Neural crest cell (in vitro differentiated cells): ENCODE results near the gene LRRC66. TPM values are rescaled to one million over a fixed set of nuclear protein-coding genes. Genes with fewer than 3 reads are reported as not detected.

Experiments
- DNase-seq: peaks from one replicate; pipeline ENCODE4 v3.0.0; 2021; ENCODE audit warnings: low read depth, mixed read lengths, low spot score
- H3K27ac Mint-ChIP-seq: one replicate; pipeline ENCODE4 v1.8.0; 2021; ENCODE audit warnings: mild to moderate bottlenecking, mixed read lengths; ENCODE audit not compliant: unreplicated experiment
- H3K27me3 Mint-ChIP-seq: 2 replicates; pipeline ENCODE4 v1.8.0; 2021; ENCODE audit warnings: low read depth, mild to moderate bottlenecking, mixed read lengths
- H3K36me3 Mint-ChIP-seq: 2 replicates; pipeline ENCODE4 v1.8.0; 2021; ENCODE audit warnings: low read depth, mild to moderate bottlenecking, mixed read lengths
- H3K4me1 Mint-ChIP-seq: 2 replicates; pipeline ENCODE4 v1.8.0; 2021; ENCODE audit warnings: mixed read lengths
- H3K4me3 Mint-ChIP-seq: one replicate; pipeline ENCODE4 v1.8.0; 2021; ENCODE audit warnings: mild to moderate bottlenecking, mixed read lengths
- H3K9me3 Mint-ChIP-seq: 2 replicates; pipeline ENCODE4 v1.8.0; 2021; ENCODE audit warnings: mixed read lengths
- total RNA-seq: library from RNA; stranded (reverse); gene quantifications from 2 replicates; pipeline ENCODE4 v1.2.1, GENCODE V29; 2021
- TF ChIP-seq, protein P1 (sequence below): fragments of 200-600 bp; sonication (generic); conservative IDR thresholded peaks from 2 replicates; pipeline ENCODE4 v1.5.0; 2021; ENCODE audit warnings: antibody characterized with exemption, mild to moderate bottlenecking

The LRRC66 gene
- total RNA-seq, 1 donor from 2014 or later, result 0.33 TPM

DNA sequence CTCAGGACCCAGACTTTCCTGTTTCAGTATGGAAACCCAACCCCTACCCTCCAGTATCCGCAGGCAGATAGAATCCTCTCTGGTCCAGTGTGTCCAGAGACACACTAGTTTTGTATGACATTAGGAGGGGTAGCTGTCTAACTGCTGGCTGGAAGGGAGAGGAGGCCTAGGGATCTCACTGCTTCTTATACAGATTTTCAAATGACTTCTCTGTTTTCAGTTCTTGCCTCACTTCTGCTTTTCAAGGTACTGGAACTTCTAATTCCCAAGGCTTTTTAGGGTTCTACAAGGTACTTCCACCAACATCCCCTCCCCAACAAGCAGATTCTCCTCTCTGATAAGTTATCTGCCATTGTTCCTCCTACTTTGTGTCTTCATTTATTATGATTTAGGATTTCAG, 11.8 kb upstream of the LRRC66 start:
- H3K4me3 Mint-ChIP-seq, result no peak overlapping the region
- no peak for DNase-seq
- TF ChIP-seq, protein P1, sequence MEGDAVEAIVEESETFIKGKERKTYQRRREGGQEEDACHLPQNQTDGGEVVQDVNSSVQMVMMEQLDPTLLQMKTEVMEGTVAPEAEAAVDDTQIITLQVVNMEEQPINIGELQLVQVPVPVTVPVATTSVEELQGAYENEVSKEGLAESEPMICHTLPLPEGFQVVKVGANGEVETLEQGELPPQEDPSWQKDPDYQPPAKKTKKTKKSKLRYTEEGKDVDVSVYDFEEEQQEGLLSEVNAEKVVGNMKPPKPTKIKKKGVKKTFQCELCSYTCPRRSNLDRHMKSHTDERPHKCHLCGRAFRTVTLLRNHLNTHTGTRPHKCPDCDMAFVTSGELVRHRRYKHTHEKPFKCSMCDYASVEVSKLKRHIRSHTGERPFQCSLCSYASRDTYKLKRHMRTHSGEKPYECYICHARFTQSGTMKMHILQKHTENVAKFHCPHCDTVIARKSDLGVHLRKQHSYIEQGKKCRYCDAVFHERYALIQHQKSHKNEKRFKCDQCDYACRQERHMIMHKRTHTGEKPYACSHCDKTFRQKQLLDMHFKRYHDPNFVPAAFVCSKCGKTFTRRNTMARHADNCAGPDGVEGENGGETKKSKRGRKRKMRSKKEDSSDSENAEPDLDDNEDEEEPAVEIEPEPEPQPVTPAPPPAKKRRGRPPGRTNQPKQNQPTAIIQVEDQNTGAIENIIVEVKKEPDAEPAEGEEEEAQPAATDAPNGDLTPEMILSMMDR, result no peak
- no peaks in the 10 kb centered on the region for H3K9me3 Mint-ChIP-seq
- no peaks in the 10 kb centered on the region for H3K27me3 Mint-ChIP-seq
- peaks cover 23% of the 10 kb centered on the region for H3K36me3 Mint-ChIP-seq
- H3K4me1 Mint-ChIP-seq, result peaks cover 24% of the 10 kb centered on the region
- H3K27ac Mint-ChIP-seq, result peak overlapping the region; percentile 60

DNA sequence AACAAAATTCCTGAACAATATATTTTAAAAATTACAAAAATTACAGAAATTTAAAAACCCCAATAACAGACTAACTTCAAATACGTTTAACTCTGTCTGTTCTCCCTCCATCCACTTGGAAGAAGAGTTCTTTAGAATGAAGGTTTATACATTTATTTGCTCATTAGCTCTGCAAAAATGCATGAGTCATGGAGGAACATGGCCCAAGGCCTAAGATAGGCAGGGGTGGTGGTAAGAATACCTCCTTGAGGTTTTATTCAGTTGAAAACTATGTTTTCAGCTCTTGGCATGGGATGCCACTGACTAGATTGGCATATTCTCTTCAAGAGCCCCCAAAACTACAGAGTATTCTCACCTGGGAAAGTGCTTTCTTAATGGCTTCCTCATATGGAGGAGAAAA, 8.8 kb upstream of the LRRC66 start:
- Mint-ChIP-seq H3K4me1 (no peaks in the 10 kb centered on the region), H3K4me3 (no peak overlapping the region), H3K27me3 (no peaks in the 10 kb centered on the region), H3K9me3 (no peaks in the 10 kb centered on the region), H3K27ac (no peak overlapping the region), H3K36me3 (peaks cover 30% of the 10 kb centered on the region)
- no peak for DNase-seq
- TF ChIP-seq, protein P1, result no peak

DNA sequence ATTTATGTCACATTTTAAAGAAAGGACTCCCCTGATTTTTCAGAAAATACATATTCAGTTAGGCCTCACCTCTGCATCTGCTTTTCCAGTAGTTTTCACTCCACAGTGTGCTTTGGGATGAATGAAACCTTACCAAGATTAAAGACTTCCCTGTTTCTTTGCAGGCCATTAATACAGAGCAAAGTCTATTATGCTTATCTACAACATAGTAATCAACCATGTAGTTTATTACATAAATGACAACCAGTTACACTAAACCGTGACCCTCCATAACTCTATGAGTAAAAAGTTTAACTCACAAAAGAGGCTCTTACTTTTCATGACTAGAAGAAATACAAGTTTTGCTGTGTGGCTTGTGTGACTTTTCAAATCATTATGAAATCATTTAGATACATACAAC, 2.3 kb downstream of the LRRC66 start:
- no peak overlapping the region for H3K27ac Mint-ChIP-seq
- no peak overlapping the region for H3K4me3 Mint-ChIP-seq
- no peaks in the 10 kb centered on the region for H3K27me3 Mint-ChIP-seq
- no peak for DNase-seq
- TF ChIP-seq, protein P1, result no peak
- peaks cover 8% of the 10 kb centered on the region for H3K36me3 Mint-ChIP-seq
- no peaks in the 10 kb centered on the region for H3K4me1 Mint-ChIP-seq
- H3K9me3 Mint-ChIP-seq, result no peaks in the 10 kb centered on the region

DNA sequence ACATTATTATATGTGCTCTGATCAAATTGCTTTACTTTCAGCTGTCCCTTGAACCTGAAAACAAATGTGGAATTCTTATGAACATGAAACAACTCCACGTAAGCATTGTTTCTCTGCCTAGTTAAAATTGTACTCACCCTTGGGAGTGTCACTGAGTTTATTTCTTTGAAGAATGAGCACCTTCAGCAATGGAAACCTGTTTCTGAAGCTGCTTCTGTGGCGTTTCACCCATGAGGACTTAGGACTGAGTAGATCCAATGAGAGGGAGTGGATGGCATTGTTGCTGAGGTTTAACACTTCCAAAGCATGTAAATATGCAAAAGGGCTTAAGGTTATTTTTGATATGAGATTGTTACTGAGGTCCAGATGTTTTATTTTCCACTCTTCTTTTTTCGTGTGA, 3.2 kb downstream of the LRRC66 start:
- no peaks in the 10 kb centered on the region for H3K4me1 Mint-ChIP-seq
- no peak overlapping the region for H3K4me3 Mint-ChIP-seq
- no peaks in the 10 kb centered on the region for H3K27me3 Mint-ChIP-seq
- no peak for DNase-seq
- TF ChIP-seq, protein P1, result no peak
- H3K36me3 Mint-ChIP-seq, result peaks cover 8% of the 10 kb centered on the region
- H3K27ac Mint-ChIP-seq, result no peak overlapping the region
- no peaks in the 10 kb centered on the region for H3K9me3 Mint-ChIP-seq

DNA sequence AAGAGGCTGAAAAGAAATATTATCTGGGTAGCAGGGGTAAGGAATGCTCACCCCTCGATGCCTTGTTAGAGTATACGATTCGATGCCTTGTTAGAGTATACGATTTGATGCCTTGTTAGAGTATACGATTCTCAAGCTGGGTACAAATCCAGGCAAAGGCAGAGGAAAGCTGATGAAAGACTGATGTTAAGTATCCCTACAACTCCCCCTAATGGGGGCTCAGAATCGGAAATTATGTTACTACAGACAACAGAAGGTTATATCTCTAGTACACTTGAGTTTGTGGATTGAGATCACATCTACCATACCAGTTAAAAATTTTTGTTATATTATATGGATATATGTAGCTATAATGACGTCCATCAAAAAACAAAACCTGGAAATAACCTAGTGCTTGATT, 4.8 kb downstream of the LRRC66 start:
- Mint-ChIP-seq H3K36me3 (peaks cover 8% of the 10 kb centered on the region), H3K27ac (no peak overlapping the region), H3K4me1 (no peaks in the 10 kb centered on the region), H3K27me3 (no peaks in the 10 kb centered on the region), H3K4me3 (no peak overlapping the region), H3K9me3 (peaks cover 2% of the 10 kb centered on the region)
- DNase-seq, result no peak
- TF ChIP-seq, protein P1, result no peak

DNA sequence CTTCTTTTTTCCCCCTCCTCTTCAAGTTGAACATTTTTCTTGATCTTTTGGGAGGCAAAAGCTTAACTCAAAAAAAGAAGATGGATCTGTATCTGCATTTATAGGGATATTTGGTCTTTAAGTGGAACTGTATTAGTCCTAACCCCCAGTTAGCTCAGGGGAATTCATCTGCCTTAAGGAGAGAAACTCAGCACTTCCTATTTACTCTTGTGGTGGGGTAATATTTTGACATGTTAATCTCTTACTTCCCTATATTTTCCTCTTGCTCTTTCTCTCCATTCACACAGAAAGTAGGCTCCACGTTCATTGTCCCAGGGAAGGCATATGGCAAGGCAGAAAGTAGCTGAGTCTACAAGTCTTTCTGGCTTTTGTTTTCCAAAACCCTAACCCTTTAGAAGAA, 5.3 kb downstream of the LRRC66 start:
- Mint-ChIP-seq H3K27me3 (no peaks in the 10 kb centered on the region), H3K36me3 (peaks cover 8% of the 10 kb centered on the region), H3K4me3 (no peak overlapping the region), H3K9me3 (peaks cover 3% of the 10 kb centered on the region), H3K27ac (no peak overlapping the region), H3K4me1 (no peaks in the 10 kb centered on the region)
- no peak for DNase-seq
- TF ChIP-seq, protein P1, result no peak
